Measurements from ENCODE around the gene UPP2.

The UPP2 gene

DNA sequence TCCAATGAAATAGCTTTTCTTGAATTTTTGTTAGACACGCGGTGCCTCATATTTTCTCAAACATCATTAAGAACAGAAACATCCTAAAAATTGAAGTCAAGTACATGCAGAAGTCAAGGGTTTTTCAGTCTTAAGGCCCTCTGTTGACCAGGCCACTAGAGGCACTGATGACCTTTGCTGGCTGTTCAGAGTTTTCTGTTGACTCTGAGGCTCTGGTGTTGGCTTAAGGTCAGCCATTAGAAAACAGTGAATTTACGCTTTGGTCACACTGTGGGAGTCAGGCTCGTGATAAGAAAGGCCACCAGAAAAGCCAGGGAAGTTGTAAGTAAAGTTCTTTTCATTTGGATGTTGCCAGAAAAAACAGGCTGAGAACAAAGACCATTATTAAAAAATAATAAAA lies 5.8 kb upstream of the UPP2 start:
- Mint-ChIP-seq H3K9me3 (no peaks in the 10 kb centered on the region), H3K27ac (no peak overlapping the region), H3K36me3 (ENCODE audit: low read depth) (no peaks in the 10 kb centered on the region), H3K4me1 (ENCODE audit: low read depth) (no peaks in the 10 kb centered on the region), H3K27me3 (no peaks in the 10 kb centered on the region), H3K4me3 (no peak overlapping the region)

GRCh38 chr2:158097481-158097880 lies 4.2 kb upstream of the UPP2 start:
- Mint-ChIP-seq H3K9me3 (no peaks in the 10 kb centered on the region), H3K4me3 (no peak overlapping the region), H3K36me3 (ENCODE audit: low read depth) (no peaks in the 10 kb centered on the region), H3K27ac (no peak overlapping the region), H3K4me1 (ENCODE audit: low read depth) (no peaks in the 10 kb centered on the region), H3K27me3 (no peaks in the 10 kb centered on the region)

DNA sequence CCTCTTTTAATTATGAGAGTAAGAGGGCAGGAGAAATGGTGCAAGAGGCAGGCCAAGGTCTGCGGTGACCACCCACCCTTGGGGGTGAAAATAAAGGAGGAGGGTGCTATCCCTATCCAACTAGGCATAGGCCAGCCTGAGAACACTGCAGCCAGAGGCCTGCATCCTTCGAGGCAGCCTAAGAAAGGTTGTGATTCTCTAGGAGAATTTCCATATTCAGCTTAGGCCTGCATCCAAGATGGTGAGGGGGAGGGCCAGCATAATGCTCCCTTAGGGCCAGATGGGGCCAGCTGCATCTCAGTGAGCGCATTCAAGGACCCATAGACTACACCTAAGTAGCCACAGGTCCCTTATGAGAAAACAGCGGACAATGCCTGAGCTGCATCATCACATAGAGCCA lies 3.5 kb upstream of the UPP2 start:
- Mint-ChIP-seq H3K36me3 (ENCODE audit: low read depth) (no peaks in the 10 kb centered on the region), H3K27ac (no peak overlapping the region), H3K27me3 (no peaks in the 10 kb centered on the region), H3K9me3 (no peaks in the 10 kb centered on the region), H3K4me3 (no peak overlapping the region), H3K4me1 (ENCODE audit: low read depth) (no peaks in the 10 kb centered on the region)

DNA sequence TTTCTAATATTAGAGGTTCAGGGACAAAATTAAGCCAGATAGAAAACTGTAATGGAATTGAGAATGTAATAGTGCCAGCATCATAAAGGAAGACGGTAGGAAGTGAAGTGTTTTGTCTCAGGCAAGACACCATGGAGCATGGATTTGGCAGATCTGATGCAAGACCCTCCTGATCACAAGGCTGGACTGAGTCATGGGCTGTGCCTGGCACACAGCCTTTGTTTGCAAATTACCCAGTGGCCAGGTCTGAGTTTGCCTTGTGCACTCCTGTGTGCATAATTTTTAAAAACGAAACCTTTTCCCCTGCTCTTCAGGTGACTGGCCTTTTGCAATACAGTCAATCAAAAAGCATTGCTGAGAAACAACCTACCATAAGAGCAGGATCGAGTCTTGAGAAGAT lies 2.0 kb upstream of the UPP2 start:
- Mint-ChIP-seq H3K4me3 (no peak overlapping the region), H3K4me1 (ENCODE audit: low read depth) (no peaks in the 10 kb centered on the region), H3K36me3 (ENCODE audit: low read depth) (no peaks in the 10 kb centered on the region), H3K27me3 (no peaks in the 10 kb centered on the region), H3K9me3 (no peaks in the 10 kb centered on the region), H3K27ac (no peak overlapping the region)

- Mint-ChIP-seq H3K9me3 (no peaks in the 10 kb centered on the region), H3K27ac (no peak overlapping the region), H3K36me3 (ENCODE audit: low read depth) (no peaks in the 10 kb centered on the region), H3K4me1 (ENCODE audit: low read depth) (no peaks in the 10 kb centered on the region), H3K27me3 (no peaks in the 10 kb centered on the region), H3K4me3 (no peak overlapping the region)
Observed at GRCh38 chr2:158100411-158100810, 1.3 kb upstream of the UPP2 start.

DNA sequence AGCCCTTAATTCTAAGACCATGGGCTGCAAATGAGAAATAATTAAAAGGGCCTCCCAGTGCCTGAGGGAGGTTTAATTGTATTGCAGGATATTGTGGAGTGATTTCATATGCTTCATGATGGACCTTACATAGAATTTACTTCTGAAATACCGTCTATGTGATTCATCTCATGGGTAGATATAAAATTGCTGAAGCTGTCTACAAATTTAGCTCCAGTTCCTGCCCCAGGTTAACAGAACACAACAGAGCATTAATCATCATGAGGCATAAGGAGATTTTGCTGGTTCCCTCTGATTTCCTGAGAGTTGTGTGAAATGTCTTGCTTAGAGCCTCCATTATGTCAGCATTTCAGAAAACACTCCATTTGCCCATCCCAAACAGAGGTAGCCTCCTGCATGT lies 770 bp downstream of the UPP2 start:
- no peak overlapping the region for H3K27ac Mint-ChIP-seq
- H3K4me3 Mint-ChIP-seq, result no peak overlapping the region
- no peaks in the 10 kb centered on the region for H3K36me3 Mint-ChIP-seq (ENCODE audit: low read depth)
- no peaks in the 10 kb centered on the region for H3K4me1 Mint-ChIP-seq (ENCODE audit: low read depth)
- no peaks in the 10 kb centered on the region for H3K9me3 Mint-ChIP-seq
- H3K27me3 Mint-ChIP-seq, result peaks cover 2% of the 10 kb centered on the region

GRCh38 chr2:158103411-158104012 lies 1.8 kb downstream of the UPP2 start:
- Mint-ChIP-seq H3K4me1 (ENCODE audit: low read depth) (no peaks in the 10 kb centered on the region), H3K27ac (no peak overlapping the region), H3K4me3 (no peak overlapping the region), H3K27me3 (peaks cover 7% of the 10 kb centered on the region), H3K9me3 (no peaks in the 10 kb centered on the region), H3K36me3 (ENCODE audit: low read depth) (no peaks in the 10 kb centered on the region)

GRCh38 chr2:158104903-158105302 lies 3.2 kb downstream of the UPP2 start:
- no peaks in the 10 kb centered on the region for H3K36me3 Mint-ChIP-seq (ENCODE audit: low read depth)
- H3K27ac Mint-ChIP-seq, result no peak overlapping the region
- H3K4me1 Mint-ChIP-seq (ENCODE audit: low read depth), result no peaks in the 10 kb centered on the region
- H3K4me3 Mint-ChIP-seq, result no peak overlapping the region
- no peaks in the 10 kb centered on the region for H3K9me3 Mint-ChIP-seq
- H3K27me3 Mint-ChIP-seq, result peaks cover 7% of the 10 kb centered on the region

DNA sequence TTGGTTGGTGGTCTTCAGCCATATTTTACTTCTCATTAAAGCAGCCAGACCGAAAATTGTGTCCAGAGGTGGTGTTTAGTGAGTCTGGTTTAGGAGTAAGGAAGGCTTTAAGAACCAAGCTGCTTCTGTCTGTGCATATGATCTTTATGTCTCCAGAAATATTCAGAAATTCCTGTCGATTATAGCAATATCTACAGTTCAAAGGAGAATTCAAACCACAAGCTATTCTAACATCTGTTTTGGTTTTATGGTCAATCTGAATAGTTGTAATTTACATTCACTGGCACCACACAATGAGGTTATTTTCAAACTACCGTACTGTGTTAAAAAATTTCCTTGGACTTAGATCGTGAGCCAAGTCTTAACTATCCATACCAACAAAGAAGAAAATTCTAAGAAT lies 11.3 kb downstream of the UPP2 start:
- no peak overlapping the region for H3K27ac Mint-ChIP-seq
- no peaks in the 10 kb centered on the region for H3K4me1 Mint-ChIP-seq (ENCODE audit: low read depth)
- no peaks in the 10 kb centered on the region for H3K36me3 Mint-ChIP-seq (ENCODE audit: low read depth)
- no peak overlapping the region for H3K4me3 Mint-ChIP-seq
- H3K27me3 Mint-ChIP-seq, result peaks cover 11% of the 10 kb centered on the region
- H3K9me3 Mint-ChIP-seq, result no peaks in the 10 kb centered on the region

DNA sequence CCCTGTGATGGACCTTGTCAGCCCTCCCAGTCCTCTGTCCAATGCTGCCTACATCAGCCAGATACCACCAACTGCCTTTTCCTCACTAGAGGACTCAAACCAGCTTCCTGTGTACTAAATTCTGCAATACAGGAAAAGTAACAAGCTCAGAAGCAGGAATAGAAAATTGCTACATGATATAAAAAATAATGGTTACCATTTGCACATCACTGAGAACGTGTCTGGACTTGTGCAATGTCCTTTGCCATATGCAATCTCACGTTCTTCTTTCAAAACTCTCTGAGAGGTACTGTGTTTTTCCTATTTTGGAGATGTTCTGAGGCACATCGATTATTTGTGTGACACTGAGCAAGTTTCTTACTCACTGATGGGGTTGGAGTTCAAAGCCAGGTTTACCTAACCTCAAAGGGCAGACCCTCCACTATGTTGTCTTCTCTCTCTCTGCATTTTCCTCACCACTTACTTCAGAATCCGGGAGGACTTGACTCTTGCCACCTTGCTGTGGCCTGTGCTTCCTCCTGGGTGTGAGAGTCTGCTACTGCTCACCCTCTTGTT lies 12.1 kb downstream of the UPP2 start:
- Mint-ChIP-seq H3K27me3 (peaks cover 11% of the 10 kb centered on the region), H3K4me3 (no peak overlapping the region), H3K9me3 (no peaks in the 10 kb centered on the region), H3K27ac (no peak overlapping the region), H3K36me3 (ENCODE audit: low read depth) (no peaks in the 10 kb centered on the region), H3K4me1 (ENCODE audit: low read depth) (no peaks in the 10 kb centered on the region)

DNA sequence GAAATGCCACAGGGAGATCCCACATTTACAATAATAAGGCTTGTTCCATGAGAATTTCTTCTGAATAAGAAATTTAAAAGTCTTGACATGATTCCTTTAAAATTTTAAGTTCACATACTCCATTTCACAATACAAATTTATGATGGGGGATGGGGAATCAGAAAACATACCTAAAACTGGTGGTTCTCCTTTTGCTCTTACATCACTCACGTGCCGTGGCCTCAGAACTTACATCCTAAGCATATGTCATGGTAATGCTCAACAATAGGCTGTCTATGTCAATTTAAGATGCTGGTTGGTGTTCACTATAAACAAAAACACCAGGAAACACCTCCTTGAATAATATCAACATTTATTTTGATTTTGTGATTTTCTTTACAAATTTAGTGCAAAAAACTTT lies 12.8 kb downstream of the UPP2 start:
- H3K27ac Mint-ChIP-seq, result no peak overlapping the region
- no peaks in the 10 kb centered on the region for H3K9me3 Mint-ChIP-seq
- no peak overlapping the region for H3K4me3 Mint-ChIP-seq
- no peaks in the 10 kb centered on the region for H3K4me1 Mint-ChIP-seq (ENCODE audit: low read depth)
- no peaks in the 10 kb centered on the region for H3K36me3 Mint-ChIP-seq (ENCODE audit: low read depth)
- H3K27me3 Mint-ChIP-seq, result peaks cover 11% of the 10 kb centered on the region

GRCh38 chr2:158115202-158115767 lies 13.6 kb downstream of the UPP2 start:
- Mint-ChIP-seq H3K9me3 (no peaks in the 10 kb centered on the region), H3K27ac (no peak overlapping the region), H3K4me3 (no peak overlapping the region), H3K36me3 (ENCODE audit: low read depth) (no peaks in the 10 kb centered on the region), H3K4me1 (ENCODE audit: low read depth) (no peaks in the 10 kb centered on the region), H3K27me3 (peaks cover 11% of the 10 kb centered on the region)

- peaks cover 11% of the 10 kb centered on the region for H3K27me3 Mint-ChIP-seq
- H3K4me1 Mint-ChIP-seq (ENCODE audit: low read depth), result no peaks in the 10 kb centered on the region
- H3K9me3 Mint-ChIP-seq, result no peaks in the 10 kb centered on the region
- H3K27ac Mint-ChIP-seq, result no peak overlapping the region
- no peaks in the 10 kb centered on the region for H3K36me3 Mint-ChIP-seq (ENCODE audit: low read depth)
- H3K4me3 Mint-ChIP-seq, result no peak overlapping the region
Observed at GRCh38 chr2:158116936-158117335, 15.3 kb downstream of the UPP2 start.

DNA sequence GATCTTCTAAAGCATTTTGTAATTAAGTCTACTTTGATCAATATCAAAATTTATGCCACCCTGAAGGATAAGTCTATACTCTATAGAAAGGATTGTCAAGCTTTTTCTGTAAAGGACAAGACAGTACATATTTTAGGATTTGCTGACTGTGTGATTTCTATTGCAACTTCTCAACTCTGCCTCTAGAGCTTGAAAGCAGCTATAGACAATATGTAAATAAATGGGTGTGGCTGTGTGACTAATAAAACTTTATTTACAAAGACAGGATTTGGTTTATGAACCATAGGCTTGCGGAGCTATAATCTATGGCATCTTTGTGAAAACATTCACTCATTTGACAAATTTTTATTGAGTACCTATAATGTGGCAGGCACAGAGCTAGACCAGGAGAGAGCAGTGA lies 18.4 kb downstream of the UPP2 start:
- Mint-ChIP-seq H3K9me3 (no peaks in the 10 kb centered on the region), H3K4me3 (no peak overlapping the region), H3K36me3 (ENCODE audit: low read depth) (no peaks in the 10 kb centered on the region), H3K4me1 (ENCODE audit: low read depth) (no peaks in the 10 kb centered on the region), H3K27ac (no peak overlapping the region), H3K27me3 (no peaks in the 10 kb centered on the region)

DNA sequence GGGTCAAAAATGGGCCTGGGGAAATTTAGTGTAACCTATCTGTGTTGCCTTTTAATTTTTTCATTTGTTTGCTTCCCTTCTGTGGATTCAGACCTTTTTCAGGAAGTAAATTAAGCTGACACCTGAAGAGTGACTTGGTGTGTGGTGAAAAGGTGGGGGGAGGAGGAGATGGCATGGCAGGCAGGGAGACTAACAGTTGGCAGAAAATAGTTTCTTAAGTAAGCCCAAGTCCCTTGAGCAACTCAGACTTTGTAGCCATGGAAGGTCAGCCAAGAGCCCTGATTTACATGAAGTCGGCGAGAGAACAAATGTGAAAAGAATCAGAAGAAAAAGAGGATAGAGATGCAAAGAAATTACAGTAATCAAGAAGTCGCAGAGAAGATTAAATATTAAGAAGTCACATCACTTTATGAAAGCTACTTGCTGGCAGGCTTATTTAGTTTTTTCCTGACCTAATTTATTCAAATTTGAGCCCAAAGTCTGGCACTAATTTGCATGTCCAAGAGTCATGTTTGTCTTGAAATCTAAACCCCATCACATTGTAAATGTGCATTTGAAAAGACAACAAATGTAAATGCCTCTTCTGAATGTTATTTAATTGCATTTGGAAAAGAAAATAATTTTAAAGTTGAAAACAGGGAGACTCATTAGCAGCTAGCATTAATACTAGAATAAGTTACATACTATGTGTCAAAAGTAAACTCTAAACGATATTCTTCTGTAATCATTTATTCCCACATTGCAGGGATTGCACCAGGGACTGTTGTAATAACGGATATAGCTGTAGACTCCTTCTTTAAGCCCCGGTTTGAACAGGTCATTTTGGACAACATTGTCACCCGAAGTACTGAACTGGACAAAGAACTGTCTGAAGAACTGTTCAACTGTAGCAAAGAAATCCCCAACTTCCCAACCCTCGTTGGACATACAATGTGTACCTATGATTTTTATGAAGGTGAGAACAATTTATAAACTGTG lies 19.3 kb downstream of the UPP2 start:
- Mint-ChIP-seq H3K27ac (no peak overlapping the region), H3K4me1 (ENCODE audit: low read depth) (no peaks in the 10 kb centered on the region), H3K4me3 (no peak overlapping the region), H3K27me3 (no peaks in the 10 kb centered on the region), H3K36me3 (ENCODE audit: low read depth) (no peaks in the 10 kb centered on the region), H3K9me3 (no peaks in the 10 kb centered on the region)

Measured in stimulated activated naive CD8-positive, alpha-beta T cell treated with anti-CD3 and anti-CD28 coated beads, Interleukin-15, Interleukin-2, amounts not matched to agents 100 ng/mL and 50 ng/mL, for 24 hours (primary cell).